ENCODE data around the gene SPRR1A. TPM values are rescaled to one million over a fixed set of nuclear protein-coding genes. Genes with fewer than 3 reads are reported as not detected.
"Not testable (repeated sequence)": the region's sequence is repeated elsewhere in the genome, so short reads cannot be mapped to it uniquely, and the experiment has no call there.

Gene SPRR1A
- total and polyA plus RNA-seq, 5 donors from 2014 or later = not detected

- DNase-seq (no peak), ATAC-seq (ENCODE audit: low read depth in 2 of 2) (no peak)
- Histone ChIP-seq H3K9me3 (ENCODE audit: control insufficient read depth in 2 of 2, low read length in 2 of 2) (no peaks in the 10 kb centered on the region), H3K36me3 (ENCODE audit: control insufficient read depth, insufficient read depth, low read length) (no peaks in the 10 kb centered on the region), H3K4me1 (ENCODE audit: control insufficient read depth, insufficient read depth, low read length, poor library complexity, severe bottlenecking) (no peaks in the 10 kb centered on the region), H3K27ac (ENCODE audit: insufficient read depth, low read length, poor library complexity, severe bottlenecking) (no peak overlapping the region), H3K4me3 (ENCODE audit: low read depth, low read length) (no peak overlapping the region), H3K27me3 (ENCODE audit: control insufficient read depth, insufficient read depth, low read length) (peaks cover 5% of the 10 kb centered on the region)
- Mint-ChIP-seq H3K27ac (no peak overlapping the region), H3K4me1 (no peaks in the 10 kb centered on the region), H3K9me3 (peaks cover 0 to 7% (median 0%) of the 10 kb centered on the region in 7 donors), H3K27me3 (peaks cover 19% of the 10 kb centered on the region), H3K36me3 (no peaks in the 10 kb centered on the region), H3K4me3 (no peak overlapping the region)
Observed at GRCh38 chr1:152995842-152996241, 12.0 kb downstream of the SPRR1A start.

GRCh38 chr1:152996633-152997400, 12.9 kb downstream of the SPRR1A start:
- Histone ChIP-seq H3K27me3 (ENCODE audit: control insufficient read depth, insufficient read depth, low read length) (no peaks in the 10 kb centered on the region), H3K36me3 (ENCODE audit: control insufficient read depth, insufficient read depth, low read length) (no peaks in the 10 kb centered on the region), H3K9me3 (ENCODE audit: control insufficient read depth in 2 of 2, low read length in 2 of 2) (no peaks in the 10 kb centered on the region), H3K4me3 (ENCODE audit: low read depth, low read length) (no peak overlapping the region), H3K27ac (ENCODE audit: insufficient read depth, low read length, poor library complexity, severe bottlenecking) (no peak overlapping the region), H3K4me1 (ENCODE audit: control insufficient read depth, insufficient read depth, low read length, poor library complexity, severe bottlenecking) (no peaks in the 10 kb centered on the region)
- no peak for ATAC-seq (ENCODE audit: low read depth in 2 of 2)
- H3K36me3 Mint-ChIP-seq = no peaks in the 10 kb centered on the region
- no peaks in the 10 kb centered on the region for H3K4me1 Mint-ChIP-seq
- peaks cover 19% of the 10 kb centered on the region for H3K27me3 Mint-ChIP-seq
- H3K9me3 Mint-ChIP-seq = peaks cover 0 to 7% (median 0%) of the 10 kb centered on the region in 7 donors
- no peak overlapping the region for H3K27ac Mint-ChIP-seq
- H3K4me3 Mint-ChIP-seq = no peak overlapping the region
- no peak for DNase-seq

- Mint-ChIP-seq H3K36me3 (no peaks in the 10 kb centered on the region), H3K4me1 (no peaks in the 10 kb centered on the region), H3K9me3 (peaks cover 0 to 7% (median 0%) of the 10 kb centered on the region in 7 donors), H3K27me3 (peaks cover 15% of the 10 kb centered on the region), H3K4me3 (no peak overlapping the region), H3K27ac (no peak overlapping the region)
- Histone ChIP-seq H3K36me3 (ENCODE audit: control insufficient read depth, insufficient read depth, low read length) (no peaks in the 10 kb centered on the region), H3K27ac (ENCODE audit: insufficient read depth, low read length, poor library complexity, severe bottlenecking) (no peak overlapping the region), H3K9me3 (ENCODE audit: control insufficient read depth in 2 of 2, low read length in 2 of 2) (no peaks in the 10 kb centered on the region), H3K4me1 (ENCODE audit: control insufficient read depth, insufficient read depth, low read length, poor library complexity, severe bottlenecking) (no peaks in the 10 kb centered on the region), H3K4me3 (ENCODE audit: low read depth, low read length) (no peak overlapping the region), H3K27me3 (ENCODE audit: control insufficient read depth, insufficient read depth, low read length) (no peaks in the 10 kb centered on the region)
- no peak for ATAC-seq (ENCODE audit: low read depth in 2 of 2)
- no peak for DNase-seq
Observed at GRCh38 chr1:152997901-152998300, 14.0 kb downstream of the SPRR1A start.

- no peak overlapping the region for H3K4me3 ChIP-seq (ENCODE audit: low read depth, low read length)
- H3K36me3 ChIP-seq (ENCODE audit: control insufficient read depth, insufficient read depth, low read length) = no peaks in the 10 kb centered on the region
- Mint-ChIP-seq H3K27me3 (peaks cover 16% of the 10 kb centered on the region), H3K9me3 (peaks cover 0 to 7% (median 0%) of the 10 kb centered on the region in 7 donors), H3K4me1 (no peaks in the 10 kb centered on the region), H3K36me3 (no peaks in the 10 kb centered on the region), H3K27ac (no peak overlapping the region), H3K4me3 (no peak overlapping the region)
- no peaks in the 10 kb centered on the region for H3K4me1 ChIP-seq (ENCODE audit: control insufficient read depth, insufficient read depth, low read length, poor library complexity, severe bottlenecking)
- no peaks in the 10 kb centered on the region for H3K27me3 ChIP-seq (ENCODE audit: control insufficient read depth, insufficient read depth, low read length)
- no peak overlapping the region for H3K27ac ChIP-seq (ENCODE audit: insufficient read depth, low read length, poor library complexity, severe bottlenecking)
- ATAC-seq (ENCODE audit: low read depth in 2 of 2) = no peak
- H3K9me3 ChIP-seq (ENCODE audit: control insufficient read depth in 2 of 2, low read length in 2 of 2) = no peaks in the 10 kb centered on the region
- DNase-seq = no peak
Observed at GRCh38 chr1:152998476-152998875, 14.6 kb downstream of the SPRR1A start.

- Histone ChIP-seq H3K36me3 (ENCODE audit: control insufficient read depth, insufficient read depth, low read length) (no peaks in the 10 kb centered on the region), H3K9me3 (ENCODE audit: control insufficient read depth in 2 of 2, low read length in 2 of 2) (no peaks in the 10 kb centered on the region), H3K4me3 (ENCODE audit: low read depth, low read length) (no peak overlapping the region), H3K4me1 (ENCODE audit: control insufficient read depth, insufficient read depth, low read length, poor library complexity, severe bottlenecking) (no peaks in the 10 kb centered on the region), H3K27me3 (ENCODE audit: control insufficient read depth, insufficient read depth, low read length) (no peaks in the 10 kb centered on the region), H3K27ac (ENCODE audit: insufficient read depth, low read length, poor library complexity, severe bottlenecking) (no peak overlapping the region)
- no peaks in the 10 kb centered on the region for H3K36me3 Mint-ChIP-seq
- no peak for DNase-seq
- no peak for ATAC-seq (ENCODE audit: low read depth in 2 of 2)
- H3K4me1 Mint-ChIP-seq = no peaks in the 10 kb centered on the region
- H3K4me3 Mint-ChIP-seq = no peak overlapping the region
- peaks cover 20% of the 10 kb centered on the region for H3K27me3 Mint-ChIP-seq
- peaks cover 0 to 7% (median 0%) of the 10 kb centered on the region in 7 donors for H3K9me3 Mint-ChIP-seq
- no peak overlapping the region for H3K27ac Mint-ChIP-seq
Observed at GRCh38 chr1:152999818-153000217, 15.9 kb downstream of the SPRR1A start.

GRCh38 chr1:153000294-153000693, 16.4 kb downstream of the SPRR1A start:
- Mint-ChIP-seq H3K27me3 (peaks cover 20% of the 10 kb centered on the region), H3K4me3 (peak overlapping the region in 1 of 4 donors; percentile 35), H3K9me3 (peaks cover 0 to 4% (median 0%) of the 10 kb centered on the region in 7 donors), H3K36me3 (no peaks in the 10 kb centered on the region), H3K4me1 (no peaks in the 10 kb centered on the region), H3K27ac (no peak overlapping the region)
- no peak for DNase-seq
- Histone ChIP-seq H3K4me3 (ENCODE audit: low read depth, low read length) (no peak overlapping the region), H3K9me3 (ENCODE audit: control insufficient read depth in 2 of 2, low read length in 2 of 2) (no peaks in the 10 kb centered on the region), H3K4me1 (ENCODE audit: control insufficient read depth, insufficient read depth, low read length, poor library complexity, severe bottlenecking) (no peaks in the 10 kb centered on the region), H3K27me3 (ENCODE audit: control insufficient read depth, insufficient read depth, low read length) (no peaks in the 10 kb centered on the region), H3K27ac (ENCODE audit: insufficient read depth, low read length, poor library complexity, severe bottlenecking) (no peak overlapping the region), H3K36me3 (ENCODE audit: control insufficient read depth, insufficient read depth, low read length) (no peaks in the 10 kb centered on the region)
- ATAC-seq (ENCODE audit: low read depth in 2 of 2) = no peak

GRCh38 chr1:153001382-153001781, 17.5 kb downstream of the SPRR1A start, which contains the start of gene SPRR3:
Gene SPRR3 (plus strand): TSS chr1:153001749. CDS start chr1:153003021, 1,272 bp downstream.
- ATAC-seq (ENCODE audit: low read depth in 2 of 2) = no peak
- H3K4me1 ChIP-seq (ENCODE audit: control insufficient read depth, insufficient read depth, low read length, poor library complexity, severe bottlenecking) = no peaks in the 10 kb centered on the region
- Mint-ChIP-seq H3K27me3 (peaks cover 20% of the 10 kb centered on the region), H3K9me3 (peaks cover 0 to 4% (median 0%) of the 10 kb centered on the region in 7 donors), H3K27ac (peak within 1 kb of the TSS in 1 of 3 donors; percentile 7), H3K4me1 (no peaks in the 10 kb centered on the region), H3K4me3 (peak within 1 kb of the TSS in 1 of 4 donors; percentile 35), H3K36me3 (no peaks in the 10 kb centered on the region)
- no peaks in the 10 kb centered on the region for H3K27me3 ChIP-seq (ENCODE audit: control insufficient read depth, insufficient read depth, low read length)
- no peaks in the 10 kb centered on the region for H3K9me3 ChIP-seq (ENCODE audit: control insufficient read depth in 2 of 2, low read length in 2 of 2)
- no peak for DNase-seq
- H3K4me3 ChIP-seq (ENCODE audit: low read depth, low read length) = no peak within 1 kb of the TSS
- no peak within 1 kb of the TSS for H3K27ac ChIP-seq (ENCODE audit: insufficient read depth, low read length, poor library complexity, severe bottlenecking)
- no peaks in the 10 kb centered on the region for H3K36me3 ChIP-seq (ENCODE audit: control insufficient read depth, insufficient read depth, low read length)

GRCh38 chr1:153011235-153011758, 27.4 kb downstream of the SPRR1A start:
- not testable (repeated sequence) for H3K27ac ChIP-seq (ENCODE audit: insufficient read depth, low read length, poor library complexity, severe bottlenecking); H3K4me1 Mint-ChIP-seq; H3K27me3 ChIP-seq (ENCODE audit: control insufficient read depth, insufficient read depth, low read length); H3K36me3 ChIP-seq (ENCODE audit: control insufficient read depth, insufficient read depth, low read length); H3K4me3 Mint-ChIP-seq; H3K9me3 Mint-ChIP-seq; DNase-seq; H3K4me3 ChIP-seq (ENCODE audit: low read depth, low read length); H3K4me1 ChIP-seq (ENCODE audit: control insufficient read depth, insufficient read depth, low read length, poor library complexity, severe bottlenecking); H3K36me3 Mint-ChIP-seq; ATAC-seq (ENCODE audit: low read depth in 2 of 2); H3K9me3 ChIP-seq (ENCODE audit: control insufficient read depth in 2 of 2, low read length in 2 of 2); H3K27ac Mint-ChIP-seq
- H3K27me3 Mint-ChIP-seq = peaks cover 20% of the 10 kb centered on the region
